NB4 (cell line): ENCODE measurements around the gene KCNJ5.
A peak's percentile ranks its signal among the peaks of the same experiment; 100 is the strongest.

Source experiments
- POLR2A ChIP-seq: IDR thresholded peaks from 2 replicates; pipeline ENCODE4 v1.6.1; 2011; ENCODE audit warnings: mild to moderate bottlenecking; ENCODE audit not compliant: insufficient read length; ENCODE audit errors: extremely low read depth
- TF ChIP-seq, protein P1 (sequence below): IDR thresholded peaks from one replicate; pipeline ENCODE4 v1.5.1; 2012; ENCODE audit warnings: low read depth, low read length
- TF ChIP-seq, protein P2 (sequence below): IDR thresholded peaks from 2 replicates; pipeline ENCODE4 v1.6.1; 2011; ENCODE audit warnings: low read depth, low read length

DNA sequence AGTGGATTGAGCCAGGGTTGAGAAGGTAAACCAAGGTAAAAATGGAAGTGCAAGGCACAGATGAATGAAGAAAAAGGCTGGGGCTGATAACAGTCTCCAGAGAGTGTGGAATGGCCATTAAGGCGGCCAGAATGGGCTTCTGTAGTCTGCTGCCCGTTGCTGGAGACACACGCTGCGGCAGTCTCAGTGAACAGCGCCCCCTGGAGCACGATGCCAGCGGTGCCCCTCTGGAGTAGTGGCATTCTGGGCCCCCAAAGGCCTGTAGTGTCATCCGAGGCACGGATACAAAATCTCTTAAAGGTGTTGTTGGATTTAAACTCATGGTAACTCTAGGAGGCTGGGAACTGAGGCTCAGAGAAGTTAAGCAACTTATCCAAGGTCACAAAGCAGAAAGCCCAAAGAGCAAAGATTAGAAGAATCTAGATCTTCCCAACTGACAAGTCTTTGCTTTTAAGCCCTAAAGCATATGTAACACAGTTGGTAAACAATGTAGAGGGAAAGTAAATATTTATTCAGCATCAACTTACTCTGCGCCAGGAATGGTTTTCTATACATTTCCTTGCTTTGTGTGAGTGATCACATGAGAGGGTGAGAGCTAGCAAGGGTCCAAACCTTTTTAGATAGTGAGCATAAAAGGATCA, 42.2 kb upstream of the KCNJ5 start:
- TF ChIP-seq, protein P1, sequence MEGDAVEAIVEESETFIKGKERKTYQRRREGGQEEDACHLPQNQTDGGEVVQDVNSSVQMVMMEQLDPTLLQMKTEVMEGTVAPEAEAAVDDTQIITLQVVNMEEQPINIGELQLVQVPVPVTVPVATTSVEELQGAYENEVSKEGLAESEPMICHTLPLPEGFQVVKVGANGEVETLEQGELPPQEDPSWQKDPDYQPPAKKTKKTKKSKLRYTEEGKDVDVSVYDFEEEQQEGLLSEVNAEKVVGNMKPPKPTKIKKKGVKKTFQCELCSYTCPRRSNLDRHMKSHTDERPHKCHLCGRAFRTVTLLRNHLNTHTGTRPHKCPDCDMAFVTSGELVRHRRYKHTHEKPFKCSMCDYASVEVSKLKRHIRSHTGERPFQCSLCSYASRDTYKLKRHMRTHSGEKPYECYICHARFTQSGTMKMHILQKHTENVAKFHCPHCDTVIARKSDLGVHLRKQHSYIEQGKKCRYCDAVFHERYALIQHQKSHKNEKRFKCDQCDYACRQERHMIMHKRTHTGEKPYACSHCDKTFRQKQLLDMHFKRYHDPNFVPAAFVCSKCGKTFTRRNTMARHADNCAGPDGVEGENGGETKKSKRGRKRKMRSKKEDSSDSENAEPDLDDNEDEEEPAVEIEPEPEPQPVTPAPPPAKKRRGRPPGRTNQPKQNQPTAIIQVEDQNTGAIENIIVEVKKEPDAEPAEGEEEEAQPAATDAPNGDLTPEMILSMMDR: peak; percentile 94
- no peak for TF ChIP-seq POLR2A
- TF ChIP-seq, protein P2, sequence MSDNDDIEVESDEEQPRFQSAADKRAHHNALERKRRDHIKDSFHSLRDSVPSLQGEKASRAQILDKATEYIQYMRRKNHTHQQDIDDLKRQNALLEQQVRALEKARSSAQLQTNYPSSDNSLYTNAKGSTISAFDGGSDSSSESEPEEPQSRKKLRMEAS: peak; percentile 61; the same call in 1 of the 2 replicates
